22Rv1 (cell line): ENCODE measurements around the gene BRK1.
"Not testable (repeated sequence)": the region's sequence is repeated elsewhere in the genome, so short reads cannot be mapped to it uniquely, and the experiment has no call there.

Experiments used
- H3K27ac ChIP-seq: fragments of 450-650 bp; 2 replicates; pipeline ENCODE4 v1.5.1; 2017
- CTCF ChIP-seq: fragments of 450-650 bp; IDR thresholded peaks from 2 replicates; pipeline ENCODE4 v1.5.1; 2017; ENCODE audit warnings: mild to moderate bottlenecking
- ZFX ChIP-seq: fragments of 450-650 bp; IDR thresholded peaks from 2 replicates; pipeline ENCODE4 v1.6.1; 2017; ENCODE audit warnings: antibody characterized with exemption, borderline replicate concordance

The BRK1 gene

GRCh38 chr3:10173095-10173925 is 57.8 kb downstream of the BRK1 start:
- TF ChIP-seq ZFX: no peak
- no peak for TF ChIP-seq CTCF
- H3K27ac ChIP-seq: no peak overlapping the region

- TF ChIP-seq CTCF: no peak
- no peak for TF ChIP-seq ZFX
- H3K27ac ChIP-seq: no peak overlapping the region
These were observed 58.5 kb downstream of the BRK1 start for GRCh38 chr3:10173926-10174435.

GRCh38 chr3:10175334-10175733 is 59.9 kb downstream of the BRK1 start:
- not testable (repeated sequence) for H3K27ac ChIP-seq

- not testable (repeated sequence) for H3K27ac ChIP-seq
These were observed 60.7 kb downstream of the BRK1 start for GRCh38 chr3:10176150-10176549.
